SH-SY5Y (cell line): ENCODE results near the gene SLC44A4.

Experiments
- GATA2 ChIP-seq: IDR thresholded peaks from 2 replicates; pipeline ENCODE4 v1.6.1; 2011; ENCODE audit warnings: mild to moderate bottlenecking, low read depth, low read length
- GATA3 ChIP-seq: IDR thresholded peaks from 2 replicates; pipeline ENCODE4 v1.6.1; 2011; ENCODE audit warnings: low read depth, mild to moderate bottlenecking, low read length, moderate library complexity

GRCh38 chr6:31862344-31863235 lies 16.2 kb downstream of the SLC44A4 start, which contains the start of gene NEU1:
- no peak for TF ChIP-seq GATA3
- TF ChIP-seq GATA2 = no peak
